Ectodermal cell (in vitro differentiated cells): Measurements from ENCODE around the gene KRTAP10-3. TPM values are rescaled to one million over a fixed set of nuclear protein-coding genes. Genes with fewer than 3 reads are reported as not detected.
"Not testable (repeated sequence)": the region's sequence is repeated elsewhere in the genome, so short reads cannot be mapped to it uniquely, and the experiment has no call there.

Experiments used
- H3K27ac ChIP-seq: 2 replicates; pipeline ENCODE4 v1.7.0; 2013; ENCODE audit warnings: mild to moderate bottlenecking, low read depth, low read length; ENCODE audit not compliant: insufficient read depth, poor library complexity, severe bottlenecking
- H3K27me3 ChIP-seq: 2 replicates; pipeline ENCODE4 v1.7.0; 2013; ENCODE audit warnings: mild to moderate bottlenecking, low read length; ENCODE audit not compliant: insufficient read depth, control insufficient read depth, poor library complexity, severe bottlenecking
- H3K36me3 ChIP-seq: one replicate; pipeline ENCODE4 v1.7.0; 2013; ENCODE audit warnings: low read length; ENCODE audit not compliant: control insufficient read depth, insufficient read depth
- H3K4me1 ChIP-seq: one replicate; pipeline ENCODE4 v1.7.0; 2013; ENCODE audit warnings: low read length; ENCODE audit not compliant: control insufficient read depth, insufficient read depth
- H3K4me3 ChIP-seq: 2 replicates; pipeline ENCODE4 v1.7.0; 2013; ENCODE audit warnings: low read depth, low read length, control low read depth; ENCODE audit not compliant: insufficient read depth
- H3K9me3 ChIP-seq: 2 replicates; pipeline ENCODE4 v1.7.0; 2013; ENCODE audit warnings: mild to moderate bottlenecking, low read length, moderate library complexity; ENCODE audit not compliant: control insufficient read depth
- WGBS, 2 experiments: methylation state at CpG; one replicate each; pipeline ENCODE4 v1.1.7; 2013; ENCODE audit warnings: missing lambda C conversion rate in 2 of 2; 5-methylcytosine and 5-hydroxymethylcytosine counted together
- polyA plus RNA-seq, 4 experiments: library from polyadenylated mRNA; stranded (reverse); fragments of 50-300 nt; gene quantifications; one replicate each; pipeline ENCODE4 v1.2.3, GENCODE V29; 2013

KRTAP10-3 gene
- polyA plus RNA-seq (2013, experiment 1 of 4) = not detected
- not detected for polyA plus RNA-seq (2013, experiment 2 of 4)
- not detected for polyA plus RNA-seq (2013, experiment 3 of 4)
- polyA plus RNA-seq (2013, experiment 4 of 4) = not detected

- 84 to 91% methylated on average over 5 of the region's 5 CpGs for WGBS, 2 experiments
- no peaks in the 10 kb centered on the region for H3K36me3 ChIP-seq
- no peak within 1 kb of the TSS for H3K4me3 ChIP-seq
- H3K9me3 ChIP-seq = no peaks in the 10 kb centered on the region
- no peak within 1 kb of the TSS for H3K27ac ChIP-seq
- no peaks in the 10 kb centered on the region for H3K27me3 ChIP-seq
- H3K4me1 ChIP-seq = peaks cover 15% of the 10 kb centered on the region
Observed at GRCh38 chr21:44558695-44559094, at the start of gene KRTAP10-3. Gene KRTAP10-3, minus strand, starts transcription at chr21:44558795. Its CDS starts 80 bp downstream, at chr21:44558715.

- H3K4me1 ChIP-seq = no peaks in the 10 kb centered on the region
- WGBS, 2 experiments = 89 to 90% methylated on average over 4 of the region's 4 CpGs
- H3K36me3 ChIP-seq = no peaks in the 10 kb centered on the region
- no peaks in the 10 kb centered on the region for H3K27me3 ChIP-seq
- H3K9me3 ChIP-seq = peaks cover 2% of the 10 kb centered on the region
- no peak overlapping the region for H3K4me3 ChIP-seq
- no peak overlapping the region for H3K27ac ChIP-seq
Observed at GRCh38 chr21:44606495-44606894, 47.9 kb upstream of the KRTAP10-3 start.

DNA sequence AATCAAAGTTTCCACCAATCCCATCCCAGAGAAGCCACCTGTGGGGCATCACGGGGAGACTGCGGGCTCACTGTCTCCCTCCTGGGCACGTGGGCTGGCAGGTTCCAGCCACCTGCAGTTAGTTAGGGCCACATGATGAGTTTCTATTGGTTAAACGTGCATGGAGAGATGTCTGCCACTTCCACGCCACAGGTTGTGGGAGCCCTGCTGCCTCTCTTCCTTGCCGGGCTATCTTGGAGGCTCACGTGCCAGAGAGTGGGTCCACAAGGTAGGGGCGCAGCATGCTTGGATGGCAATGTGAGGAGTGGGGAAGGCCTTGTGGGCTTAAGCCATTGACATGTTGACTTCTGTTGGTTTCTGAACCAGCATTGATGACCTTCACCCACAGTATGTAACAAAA lies 45.3 kb upstream of the KRTAP10-3 start:
- no peak overlapping the region for H3K4me3 ChIP-seq
- H3K36me3 ChIP-seq = no peaks in the 10 kb centered on the region
- 93 to 95% methylated on average over 7 to 8 of the region's 8 CpGs for WGBS, 2 experiments
- no peaks in the 10 kb centered on the region for H3K9me3 ChIP-seq
- no peaks in the 10 kb centered on the region for H3K4me1 ChIP-seq
- H3K27me3 ChIP-seq = no peaks in the 10 kb centered on the region
- no peak overlapping the region for H3K27ac ChIP-seq

DNA sequence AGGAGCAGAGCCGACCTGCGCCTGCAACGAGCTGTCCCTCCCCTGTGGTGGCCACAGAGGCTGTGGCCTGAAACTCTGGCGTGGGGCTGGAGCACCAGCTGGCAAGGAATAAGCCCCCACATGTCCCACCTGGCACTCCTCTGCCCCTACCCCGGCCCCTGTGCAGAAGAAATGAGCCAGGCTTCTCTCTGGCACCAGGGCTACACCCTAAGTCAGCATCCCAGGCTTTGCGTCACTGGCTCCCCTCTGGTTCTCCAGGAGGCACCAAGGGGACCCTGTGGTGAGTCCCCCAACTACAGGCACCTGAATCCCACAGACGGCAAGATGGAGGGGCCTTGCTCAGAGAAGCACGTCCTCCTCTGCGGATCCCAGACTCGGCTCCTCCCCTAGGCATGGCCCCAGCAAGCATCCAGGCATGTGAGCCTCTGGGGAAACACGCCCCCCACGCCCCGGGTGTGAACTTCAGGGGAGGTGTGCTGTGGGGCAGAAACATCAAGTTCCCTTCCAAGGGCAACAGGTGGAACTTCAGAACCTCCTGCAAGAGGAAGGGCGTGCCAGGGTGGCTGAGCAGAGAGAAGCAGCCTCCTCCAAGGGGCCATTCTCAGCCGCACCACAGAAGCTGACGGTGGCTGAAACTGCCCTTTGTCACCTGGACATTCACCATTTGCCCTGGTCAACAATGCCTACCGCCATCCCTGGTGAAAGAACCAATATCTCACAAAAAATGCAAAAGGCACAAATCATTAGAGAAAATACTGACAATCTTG lies 44.7 kb upstream of the KRTAP10-3 start:
- Histone ChIP-seq H3K36me3 (no peaks in the 10 kb centered on the region), H3K27ac (no peak overlapping the region), H3K9me3 (no peaks in the 10 kb centered on the region), H3K4me1 (no peaks in the 10 kb centered on the region), H3K4me3 (no peak overlapping the region), H3K27me3 (no peaks in the 10 kb centered on the region)
- 68 to 71% methylated on average over 17 of the region's 17 CpGs for WGBS, 2 experiments

DNA sequence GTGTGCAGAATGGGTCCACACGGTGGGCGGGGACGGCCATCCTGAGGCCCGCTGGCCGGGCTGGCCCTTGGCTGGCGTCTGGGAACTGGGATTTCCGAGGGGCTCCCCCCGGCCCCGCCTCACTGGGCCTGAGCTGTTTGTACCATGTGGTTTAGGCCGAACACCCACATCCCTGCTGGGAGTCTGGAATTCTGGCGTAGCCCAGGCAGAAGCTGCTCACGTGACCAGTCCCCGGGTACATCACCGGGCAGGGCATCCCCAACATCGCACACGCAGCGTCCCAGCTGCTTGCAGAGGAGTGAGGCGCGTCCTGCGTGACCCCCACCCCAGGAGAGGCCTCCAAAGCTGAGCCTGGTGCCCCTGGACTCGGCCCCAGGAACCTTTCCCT lies 43.9 kb upstream of the KRTAP10-3 start:
- Histone ChIP-seq H3K9me3 (no peaks in the 10 kb centered on the region), H3K36me3 (no peaks in the 10 kb centered on the region), H3K4me1 (no peaks in the 10 kb centered on the region), H3K27me3 (no peaks in the 10 kb centered on the region), H3K4me3 (no peak overlapping the region), H3K27ac (no peak overlapping the region)
- 87 to 88% methylated on average over 20 of the region's 21 CpGs for WGBS, 2 experiments

GRCh38 chr21:44601596-44602462 lies 43.2 kb upstream of the KRTAP10-3 start:
- no peak overlapping the region for H3K27ac ChIP-seq
- H3K36me3 ChIP-seq = no peaks in the 10 kb centered on the region
- H3K27me3 ChIP-seq = no peaks in the 10 kb centered on the region
- H3K4me1 ChIP-seq = no peaks in the 10 kb centered on the region
- WGBS, 2 experiments = 85 to 86% methylated on average over 23 of the region's 23 CpGs
- H3K9me3 ChIP-seq = no peaks in the 10 kb centered on the region
- no peak overlapping the region for H3K4me3 ChIP-seq

DNA sequence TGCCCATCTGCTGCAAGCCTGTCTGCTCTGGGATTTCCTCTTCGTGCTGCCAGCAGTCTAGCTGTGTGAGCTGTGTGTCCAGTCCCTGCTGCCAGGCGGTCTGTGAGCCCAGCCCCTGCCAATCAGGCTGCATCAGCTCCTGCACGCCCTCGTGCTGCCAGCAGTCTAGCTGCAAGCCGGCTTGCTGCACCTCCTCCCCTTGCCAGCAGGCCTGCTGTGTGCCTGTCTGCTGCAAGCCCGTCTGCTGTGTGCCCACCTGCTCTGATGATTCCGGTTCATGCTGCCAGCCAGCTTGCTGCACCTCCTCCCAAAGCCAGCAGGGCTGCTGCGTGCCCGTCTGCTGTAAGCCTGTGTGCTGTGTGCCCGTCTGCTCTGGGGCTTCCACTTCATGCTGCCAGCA lies 42.5 kb upstream of the KRTAP10-3 start:
- 77 to 82% methylated on average over 10 of the region's 10 CpGs for WGBS, 2 experiments
- H3K4me3 ChIP-seq, H3K27ac ChIP-seq, H3K4me1 ChIP-seq, H3K9me3 ChIP-seq, H3K27me3 ChIP-seq, H3K36me3 ChIP-seq: not testable (repeated sequence)

DNA sequence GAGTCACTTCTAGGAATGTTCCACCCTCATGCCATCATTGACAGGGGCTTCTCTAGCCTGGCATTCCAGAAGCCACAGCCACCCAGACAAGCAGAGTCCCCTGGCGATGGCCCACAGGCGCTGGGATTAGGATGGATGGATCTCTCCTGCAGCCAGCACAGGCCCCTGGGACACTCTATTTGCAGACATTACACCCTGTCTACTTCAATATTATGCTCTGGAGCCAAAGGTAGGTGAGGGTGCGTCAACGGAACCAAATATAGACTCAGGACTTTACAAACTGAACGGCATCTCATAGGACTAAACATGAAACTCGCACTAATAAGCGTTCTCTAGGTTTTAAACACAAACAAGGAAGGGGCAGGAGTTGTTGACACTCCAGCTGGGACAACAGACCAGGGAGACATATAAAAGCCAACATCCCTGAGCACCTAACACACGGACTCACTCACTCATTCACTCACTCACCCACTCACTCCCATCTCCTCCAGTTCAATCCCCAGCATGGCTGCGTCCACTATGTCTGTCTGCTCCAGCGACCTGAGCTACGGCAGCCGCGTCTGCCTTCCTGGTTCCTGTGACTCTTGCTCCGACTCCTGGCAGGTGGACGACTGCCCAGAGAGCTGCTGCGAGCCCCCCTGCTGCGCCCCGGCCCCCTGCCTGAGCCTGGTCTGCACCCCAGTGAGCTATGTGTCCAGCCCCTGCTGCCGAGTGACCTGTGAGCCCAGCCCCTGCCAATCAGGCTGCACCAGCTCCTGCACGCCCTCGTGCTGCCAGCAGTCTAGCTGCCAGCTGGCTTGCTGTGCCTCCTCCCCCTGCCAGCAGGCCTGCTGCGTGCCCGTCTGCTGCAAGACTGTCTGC lies 41.8 kb upstream of the KRTAP10-3 start, which contains the start of gene KRTAP10-7:
KRTAP10-7 (plus strand) TSS at position 480 of the 861 bp plus-strand sequence; CDS start at position 505, 25 bp downstream.
- not testable (repeated sequence) for H3K9me3 ChIP-seq, H3K4me1 ChIP-seq, H3K27ac ChIP-seq, H3K27me3 ChIP-seq, H3K36me3 ChIP-seq, H3K4me3 ChIP-seq
- 89 to 90% methylated on average over 23 of the region's 23 CpGs for WGBS, 2 experiments

DNA sequence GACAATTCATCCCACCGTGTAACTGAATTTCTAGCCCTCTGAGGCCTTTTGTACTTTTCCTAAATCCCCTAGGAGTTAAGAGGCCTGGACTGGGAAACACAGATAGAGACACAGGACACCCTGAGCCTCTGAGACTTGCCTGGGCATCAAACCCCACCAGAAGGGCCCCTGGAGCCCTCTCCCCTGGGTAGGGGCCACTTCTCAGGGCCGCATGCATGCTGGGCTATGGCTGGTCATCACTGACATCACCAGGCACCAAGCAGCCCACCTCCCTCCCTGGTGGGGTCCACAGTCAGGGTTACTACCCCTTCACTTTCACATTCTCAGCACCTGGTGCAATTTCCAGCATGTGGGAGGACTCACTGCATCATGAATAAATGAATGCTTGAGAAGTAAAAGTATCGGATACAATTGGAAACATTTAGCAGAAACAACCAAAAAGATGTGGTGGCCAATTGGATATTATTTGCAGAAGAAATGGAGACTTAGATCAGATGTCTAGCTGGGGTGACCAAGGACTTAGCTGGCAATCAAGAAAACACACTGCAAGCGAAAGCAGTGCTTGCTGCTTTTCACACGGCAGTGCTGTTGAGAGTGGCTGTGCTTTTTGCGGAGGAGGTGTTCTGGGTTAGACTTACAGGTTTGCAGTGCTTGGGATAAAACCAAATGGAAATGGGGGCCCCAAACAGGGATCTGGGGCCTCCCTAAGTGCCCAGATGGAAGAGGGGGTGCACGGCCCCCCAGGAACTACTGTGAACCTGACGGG lies 40.9 kb upstream of the KRTAP10-3 start:
- no peak overlapping the region for H3K4me3 ChIP-seq
- H3K27me3 ChIP-seq = no peaks in the 10 kb centered on the region
- H3K9me3 ChIP-seq = no peaks in the 10 kb centered on the region
- H3K4me1 ChIP-seq = no peaks in the 10 kb centered on the region
- 82 to 85% methylated on average over 8 of the region's 8 CpGs for WGBS, 2 experiments
- no peaks in the 10 kb centered on the region for H3K36me3 ChIP-seq
- no peak overlapping the region for H3K27ac ChIP-seq
